Aorta (tissue), 5 donors: ENCODE measurements around the gene PNPLA2. TPM values are rescaled to one million over a fixed set of nuclear protein-coding genes. Genes with fewer than 3 reads are reported as not detected.

Experiments
- ATAC-seq: fragments of 200-7000 bp; cut with Tn5 transposase; one replicate; pipeline ENCODE4 v1.9.1; 2022; ENCODE audit warnings: moderate library complexity; ENCODE audit not compliant: low FRiP score
- DNase-seq, 2 donors: peaks; one replicate each; pipeline ENCODE4 v3.0.0-alpha.2; 2020
- H3K27ac ChIP-seq, 2 donors: one replicate each; pipeline ENCODE4 v1.5.1; 2013; ENCODE audit warnings: low read length in 2 of 2, mild to moderate bottlenecking in 2 of 2, moderate library complexity in 2 of 2, control low read depth in 1 of 2, inconsistent platforms in 1 of 2, low read depth in 1 of 2
- H3K27me3 ChIP-seq, 2 donors: one replicate each; pipeline ENCODE4 v1.6.1; 2013; ENCODE audit warnings: control low read depth in 1 of 2, low read length in 1 of 2, mild to moderate bottlenecking in 1 of 2, moderate library complexity in 1 of 2; ENCODE audit not compliant: insufficient read depth in 2 of 2, control insufficient read depth in 1 of 2
- H3K36me3 ChIP-seq, 2 donors: one replicate each; pipeline ENCODE4 v1.6.1; 2013; ENCODE audit warnings: control low read depth in 1 of 2, low read length in 1 of 2, mild to moderate bottlenecking in 1 of 2; ENCODE audit not compliant: insufficient read depth in 2 of 2, control insufficient read depth in 1 of 2
- H3K4me1 ChIP-seq, 2 donors: one replicate each; pipeline ENCODE4 v1.6.1; 2013; ENCODE audit warnings: low read length in 2 of 2, control low read depth in 1 of 2, mild to moderate bottlenecking in 1 of 2, moderate library complexity in 1 of 2; ENCODE audit not compliant: insufficient read depth in 2 of 2, control insufficient read depth in 1 of 2
- H3K4me3 ChIP-seq, 2 donors: one replicate each; pipeline ENCODE4 v1.5.1; 2013; ENCODE audit warnings: low read length in 2 of 2, control low read depth in 1 of 2, mild to moderate bottlenecking in 1 of 2
- H3K9me3 ChIP-seq: one replicate; pipeline ENCODE4 v1.6.1; 2013; ENCODE audit warnings: mild to moderate bottlenecking, low read length; ENCODE audit not compliant: control insufficient read depth
- WGBS, 2 donors: extraction: QIAGEN DNeasy Blood & Tissue Kit; methylation state at CpG; one replicate each; pipeline ENCODE4 v1.1.7; 2013; 5-methylcytosine and 5-hydroxymethylcytosine counted together
- intact Hi-C, 2 donors: fragments of 100-400 bp; cut with DNase I; formaldehyde crosslinking; loops; one replicate each; pipeline versions ENCODE4 v1.14.2 to v1.15.0; 2022
- polyA plus RNA-seq, 2 donors: library from polyadenylated mRNA; stranded (reverse); fragments of 200-250 nt; gene quantifications; one replicate each; pipeline ENCODE4 v1.2.3, GENCODE V29; 2013
- total RNA-seq, 2 donors: library from RNA; stranded (reverse); fragmentation: NEBNext Ultra II Directional; extraction: Animal tissue kit (Norgen Biotek cat#: 25700); gene quantifications; one replicate each; pipeline ENCODE4 v1.2.1, GENCODE V29; 2021
- donor health status: healthy with polysubstance abuse.
- donor health status: Bipolar disorder and iron deficiency.
- donor health status: DM: no; HTN: no; CAD: no.
- donor health status: DM: no; HTN: no; CAD: no.
- donor health status: DM: yes; HTN: yes; CAD: no.

PNPLA2 gene
- total and polyA plus RNA-seq, 4 donors = 33.7 to 240 (median 118) TPM

DNA sequence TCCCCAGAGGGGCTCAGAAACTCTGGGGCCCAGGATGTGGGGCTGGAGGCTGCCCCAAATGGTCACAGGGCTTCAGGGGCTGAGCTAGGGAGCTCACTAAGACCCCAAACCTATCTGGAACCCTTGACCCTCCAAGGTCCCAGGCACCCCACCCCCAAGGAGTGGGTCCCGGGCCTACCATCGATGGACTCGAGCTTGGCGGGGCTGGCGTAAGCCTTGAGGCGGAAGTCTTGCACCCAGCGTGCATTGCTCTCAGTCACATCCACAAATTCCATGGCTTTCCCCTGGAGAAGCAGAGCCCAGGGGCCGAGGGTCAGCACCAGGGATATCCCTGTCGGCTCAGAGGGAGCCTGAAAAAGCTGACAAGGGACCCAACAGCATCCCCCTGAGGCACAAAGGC lies 44.9 kb upstream of the PNPLA2 start:
- no peak for ATAC-seq
- WGBS, 2 donors = 90 to 91% methylated on average over 9 of the region's 9 CpGs
- H3K4me1 ChIP-seq = no peaks in the 10 kb centered on the region

DNA sequence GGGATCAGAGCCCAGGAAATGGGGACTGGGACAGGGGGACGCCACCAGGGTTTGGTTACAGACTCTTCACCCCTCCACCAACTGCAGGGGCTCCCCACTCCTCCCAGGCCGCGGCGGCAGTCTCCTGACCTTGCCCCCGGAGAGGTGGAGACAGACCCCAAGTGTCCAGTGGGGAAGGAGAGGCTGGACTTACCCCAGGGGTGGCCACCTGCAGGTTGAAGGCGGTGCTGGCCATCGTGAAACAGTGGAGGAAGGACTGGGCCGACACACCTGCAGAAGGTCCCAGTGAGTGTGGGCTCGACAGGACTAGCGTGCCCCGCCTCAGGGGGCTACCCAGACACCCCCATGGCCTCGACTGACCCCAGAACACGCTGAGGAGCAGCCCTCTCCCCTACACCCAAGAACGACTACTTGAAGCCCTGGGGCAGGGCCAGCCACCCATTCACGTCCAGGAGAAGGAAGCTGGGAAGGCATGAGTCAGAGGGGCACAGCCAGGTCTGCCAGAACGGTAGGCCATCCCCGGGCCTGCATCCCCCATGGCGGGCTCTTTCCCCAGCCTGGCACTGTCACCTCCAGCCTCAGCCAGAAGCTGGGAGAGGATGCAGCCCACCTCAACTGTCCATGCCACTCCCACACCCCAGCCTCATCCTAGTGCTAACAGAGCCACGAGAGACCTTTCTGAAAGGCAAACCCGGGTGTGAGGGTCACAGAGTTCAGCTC lies 43.7 kb upstream of the PNPLA2 start:
- Histone ChIP-seq H3K27me3 (no peaks in the 10 kb centered on the region), H3K9me3 (no peaks in the 10 kb centered on the region), H3K27ac (no peak overlapping the region), H3K4me3 (no peak overlapping the region), H3K4me1 (no peaks in the 10 kb centered on the region), H3K36me3 (no peaks in the 10 kb centered on the region)
- DNase-seq = peak; percentile 44 to 76
- no peak for ATAC-seq
- 65% methylated on average over 20 of the region's 20 CpGs for WGBS, 2 donors
- intact Hi-C loops = loop anchor here in 1 of 2 donors (10.0 kb wide), 1 partner anchor 220 kb away; no protein-coding TSS in a partner anchor

More for the DNA sequence above, 44.9 kb upstream of the PNPLA2 start:
- intact Hi-C loops = loop anchor here in 1 of 2 donors (10.0 kb wide), 1 partner anchor 219 kb away; no protein-coding TSS in a partner anchor
- Histone ChIP-seq H3K9me3 (no peaks in the 10 kb centered on the region), H3K4me3 (no peak overlapping the region), H3K27ac (no peak overlapping the region), H3K36me3 (no peaks in the 10 kb centered on the region), H3K27me3 (no peaks in the 10 kb centered on the region)
- peak; percentile 47 to 69 for DNase-seq

GRCh38 chr11:776263-776560 lies 42.5 kb upstream of the PNPLA2 start:
- no peaks in the 10 kb centered on the region for H3K4me1 ChIP-seq
- intact Hi-C loops = loop anchor here in 1 of 2 donors (10.0 kb wide), 1 partner anchor 221 kb away; no protein-coding TSS in a partner anchor
- no peaks in the 10 kb centered on the region for H3K36me3 ChIP-seq
- H3K9me3 ChIP-seq = no peaks in the 10 kb centered on the region
- WGBS, 2 donors = 33 to 34% methylated on average over 11 of the region's 11 CpGs
- DNase-seq (no peak), ATAC-seq (no peak)
- no peak overlapping the region for H3K27ac ChIP-seq
- no peaks in the 10 kb centered on the region for H3K27me3 ChIP-seq
- H3K4me3 ChIP-seq = peak overlapping the region in 1 of 2 donors; percentile 62

DNA sequence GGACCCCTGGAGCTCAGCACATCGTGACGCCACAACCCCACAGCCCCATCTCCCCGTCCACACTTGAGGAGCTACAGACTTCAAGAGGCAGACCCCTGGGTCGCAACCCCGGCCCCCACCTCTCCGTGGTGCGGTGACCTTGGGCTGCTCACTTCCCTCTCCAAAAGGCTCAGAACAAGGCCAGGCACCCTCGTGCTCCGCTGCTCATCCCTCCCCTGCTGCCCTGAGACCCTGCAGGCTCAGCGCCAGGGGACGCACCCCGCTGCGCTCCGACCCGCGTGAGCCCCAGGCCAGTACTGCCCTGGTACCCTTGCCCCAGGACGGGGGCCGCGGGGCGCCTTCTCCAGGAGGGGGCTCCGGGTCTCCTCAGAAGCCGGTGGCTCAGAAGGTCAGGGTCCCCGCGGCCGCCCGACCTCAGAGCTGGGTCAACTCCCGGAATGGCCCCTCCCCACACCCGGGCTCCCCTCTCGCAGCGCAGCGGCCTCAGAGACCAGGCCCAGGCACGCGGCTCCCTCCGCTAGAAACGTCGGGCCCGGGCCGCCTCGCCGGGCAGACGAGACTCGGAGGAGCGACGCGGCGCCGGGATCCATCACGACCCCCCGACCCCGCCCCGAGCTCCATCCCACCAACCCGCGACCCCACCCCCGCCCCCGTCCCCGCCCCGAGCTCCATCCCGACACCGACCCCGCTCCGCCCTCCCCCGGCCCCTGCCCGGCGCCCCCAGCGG lies 42.0 kb upstream of the PNPLA2 start:
- peak overlapping the region; percentile 59 to 62 for H3K4me3 ChIP-seq
- no peaks in the 10 kb centered on the region for H3K9me3 ChIP-seq
- 0 to 2% methylated on average over 41 to 65 of the region's 65 CpGs for WGBS, 2 donors
- no peak overlapping the region for H3K27ac ChIP-seq
- H3K27me3 ChIP-seq = no peaks in the 10 kb centered on the region
- intact Hi-C loops = loop anchor here in 1 of 2 donors (10.0 kb wide), 1 partner anchor 222 kb away; no protein-coding TSS in a partner anchor
- H3K4me1 ChIP-seq = no peaks in the 10 kb centered on the region
- ATAC-seq = peak; percentile 26
- H3K36me3 ChIP-seq = no peaks in the 10 kb centered on the region
- peak; percentile 58 to 80 for DNase-seq

DNA sequence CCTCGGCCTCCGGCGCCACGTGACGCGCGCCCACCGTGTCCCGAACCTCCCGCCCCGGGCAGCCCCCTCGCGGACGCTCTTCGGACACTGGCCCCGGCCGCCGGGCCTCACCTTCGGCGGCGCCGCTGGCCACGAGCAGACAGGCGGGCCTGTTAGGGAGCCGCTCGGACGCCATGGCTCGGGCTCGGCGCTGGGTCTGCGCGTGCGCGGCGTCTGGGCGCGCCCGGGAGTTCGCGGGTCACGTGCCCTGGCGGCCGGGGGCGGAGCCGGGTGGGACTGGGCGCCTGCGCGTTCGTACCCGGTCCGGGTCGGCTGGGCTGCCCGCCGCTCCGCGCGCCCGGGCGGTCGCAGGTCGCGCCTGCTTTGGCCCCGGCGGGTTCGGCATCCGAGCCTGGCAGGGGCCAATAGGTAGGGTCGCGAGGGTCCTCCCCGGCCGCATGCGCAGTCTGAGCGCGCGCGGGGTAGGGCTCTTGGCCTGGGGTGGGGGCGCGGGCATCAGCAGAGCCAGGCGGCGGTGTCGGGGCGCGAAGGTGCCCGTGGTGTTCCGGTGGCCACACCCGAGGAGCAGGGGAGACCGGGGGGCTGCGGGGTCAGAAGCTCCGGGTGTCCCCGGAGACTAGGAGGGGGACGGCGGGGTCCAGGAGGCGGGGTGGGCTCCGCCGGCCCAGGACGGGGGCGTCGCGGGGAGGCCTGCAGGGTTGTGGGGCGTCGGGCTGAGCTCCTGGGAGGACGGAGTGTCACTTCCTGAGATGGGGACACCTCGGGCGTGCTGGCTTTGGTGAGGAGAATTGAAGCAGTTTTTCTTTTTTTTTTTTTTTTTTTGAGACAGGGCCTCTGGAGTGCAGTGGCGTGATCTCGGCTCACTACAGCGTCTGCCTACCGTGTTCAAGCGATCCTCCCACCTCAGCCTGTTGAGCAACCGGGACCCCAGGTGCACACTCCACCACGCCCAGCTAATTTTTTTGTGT lies 41.1 kb upstream of the PNPLA2 start, which contains the start of gene GATD1:
GATD1 (minus strand) TSS at position 200 of the 968 bp plus-strand sequence; CDS start at position 175, 25 bp downstream.
- peak within 1 kb of the TSS; percentile 62 to 69 for H3K4me3 ChIP-seq

DNA sequence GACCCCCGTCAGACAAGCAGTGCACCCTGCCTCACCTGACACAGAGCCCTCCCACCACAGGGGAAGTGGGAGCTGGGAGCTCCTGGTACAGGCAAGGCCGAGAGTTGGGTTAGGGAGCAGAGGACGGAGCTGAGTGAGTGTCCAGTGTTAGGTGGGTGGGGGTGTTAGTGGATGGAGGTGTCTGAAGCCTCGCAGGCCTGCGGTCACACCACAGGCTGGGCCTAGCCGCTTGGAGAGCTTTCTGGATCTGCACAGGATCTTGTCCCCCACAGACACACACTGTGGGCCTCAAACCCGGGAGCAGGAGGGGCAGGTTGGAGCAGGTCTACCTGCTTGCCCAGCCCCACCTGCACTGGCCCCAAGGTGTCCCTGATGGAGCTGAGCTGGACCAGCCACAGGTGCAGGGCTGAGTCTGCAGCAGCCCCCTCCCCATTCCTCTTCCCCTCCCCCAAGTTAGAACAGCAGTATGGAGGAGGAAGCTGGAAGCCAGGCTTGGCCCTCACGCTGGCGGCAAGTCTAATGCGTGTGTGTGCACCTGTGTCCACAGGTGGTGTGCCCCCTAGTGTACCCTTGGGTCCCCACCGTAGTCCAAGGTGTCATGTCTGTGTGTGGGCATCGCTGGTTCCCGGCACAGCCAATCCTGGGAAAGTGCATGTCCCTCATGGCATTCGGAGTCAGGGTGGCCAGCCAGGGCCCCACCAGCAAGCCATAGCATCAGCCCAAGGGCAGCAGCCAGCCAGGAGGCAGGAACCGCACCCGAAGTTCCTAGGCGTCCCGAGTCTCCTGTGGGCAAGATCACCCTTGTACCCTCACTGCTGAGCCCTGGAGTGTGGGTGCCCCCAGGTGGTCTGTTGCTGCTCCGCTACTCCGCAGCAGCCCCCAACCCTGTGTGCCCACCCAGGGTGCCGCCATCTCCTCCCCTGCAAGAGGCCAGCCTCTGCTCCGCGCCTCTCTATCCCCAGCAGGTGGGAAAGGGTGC lies 39.4 kb upstream of the PNPLA2 start:
- Histone ChIP-seq H3K27me3 (no peaks in the 10 kb centered on the region), H3K4me3 (no peak overlapping the region), H3K36me3 (no peaks in the 10 kb centered on the region), H3K9me3 (no peaks in the 10 kb centered on the region), H3K27ac (no peak overlapping the region), H3K4me1 (no peaks in the 10 kb centered on the region)
- 94 to 95% methylated on average over 23 of the region's 23 CpGs for WGBS, 2 donors
- ATAC-seq (no peak), DNase-seq (no peak)
- intact Hi-C loops = loop anchor here in 1 of 2 donors (10.0 kb wide), 1 partner anchor 224 kb away; no protein-coding TSS in a partner anchor

More for the DNA sequence above, 41.1 kb upstream of the PNPLA2 start, which contains the start of gene GATD1:
- peak within 1 kb of the TSS in 1 of 2 donors; percentile 13 for H3K27ac ChIP-seq
- ATAC-seq = peak; percentile 92
- no peaks in the 10 kb centered on the region for H3K27me3 ChIP-seq
- intact Hi-C loops = loop anchor here in 1 of 2 donors (10.0 kb wide), 1 partner anchor 223 kb away; no protein-coding TSS in a partner anchor
- H3K36me3 ChIP-seq = no peaks in the 10 kb centered on the region
- 1% methylated on average over 84 to 110 of the region's 110 CpGs for WGBS, 2 donors
- H3K4me1 ChIP-seq = no peaks in the 10 kb centered on the region
- no peaks in the 10 kb centered on the region for H3K9me3 ChIP-seq
- peak; percentile 95 to 98 for DNase-seq

DNA sequence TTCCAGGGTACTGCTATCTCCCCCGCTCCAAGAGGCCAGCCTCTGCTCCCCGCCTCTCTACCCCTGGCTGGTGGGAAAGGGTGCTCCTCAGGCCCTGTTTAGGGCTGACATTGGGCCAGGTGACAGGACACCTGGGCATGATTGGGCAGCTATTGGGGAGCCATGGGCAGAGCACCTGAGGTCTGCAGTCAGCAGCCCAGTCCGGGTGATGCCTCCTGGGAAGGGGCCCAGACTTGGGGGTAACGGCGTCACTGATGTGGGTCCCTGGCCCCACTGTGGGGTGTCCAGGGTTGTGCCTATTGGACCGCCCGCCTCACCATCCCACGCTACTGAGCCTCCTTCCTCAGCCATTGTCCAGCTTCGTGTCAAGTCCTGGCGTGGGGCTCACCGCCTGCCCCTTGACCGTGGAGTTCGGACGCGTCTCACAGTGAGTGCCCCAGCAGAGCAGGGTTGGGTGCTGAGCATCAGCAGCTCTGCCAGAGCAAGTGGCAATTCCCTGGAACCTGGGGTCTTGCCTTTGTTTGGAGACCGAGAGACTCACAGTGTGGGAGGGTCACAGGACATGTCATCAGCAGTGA lies 38.7 kb upstream of the PNPLA2 start:
- no peak for ATAC-seq
- no peak overlapping the region for H3K4me3 ChIP-seq
- WGBS, 2 donors = 96 to 97% methylated on average over 16 of the region's 16 CpGs

More for the DNA sequence above, 38.7 kb upstream of the PNPLA2 start:
- Histone ChIP-seq H3K27ac (no peak overlapping the region), H3K27me3 (no peaks in the 10 kb centered on the region), H3K4me1 (no peaks in the 10 kb centered on the region), H3K9me3 (no peaks in the 10 kb centered on the region), H3K36me3 (no peaks in the 10 kb centered on the region)
- intact Hi-C loops = loop anchor here in 1 of 2 donors (10.0 kb wide), 1 partner anchor 225 kb away; no protein-coding TSS in a partner anchor
- no peak for DNase-seq
